HEK293 (cell line): ENCODE data around the gene BCOR.

Experiments used
- GLIS1 ChIP-seq: fragments of 450-650 bp; formaldehyde crosslinking; IDR thresholded peaks from 2 replicates; pipeline ENCODE4 v1.5.1; 2016; ENCODE audit warnings: missing biosample characterization, missing genetic modification characterization
- KLF9 ChIP-seq: fragments of 450-650 bp; formaldehyde crosslinking; IDR thresholded peaks from 2 replicates; pipeline ENCODE4 v1.5.1; 2016; ENCODE audit warnings: missing biosample characterization, missing genetic modification characterization, low read depth
- RBAK ChIP-seq: fragments of 450-650 bp; formaldehyde crosslinking; IDR thresholded peaks from 2 replicates; pipeline ENCODE4 v1.5.1; 2016; ENCODE audit warnings: missing biosample characterization, missing genetic modification characterization
- SETDB1 ChIP-seq: IDR thresholded peaks from one replicate; pipeline ENCODE4 v1.6.1; 2017; ENCODE audit warnings: mild to moderate bottlenecking, low read length, moderate library complexity, mixed read lengths; ENCODE audit not compliant: insufficient read length
- ZFP3 ChIP-seq: fragments of 450-650 bp; formaldehyde crosslinking; IDR thresholded peaks from 2 replicates; pipeline ENCODE4 v1.5.1; 2016; ENCODE audit warnings: low read depth, missing biosample characterization, missing genetic modification characterization
- ZIC2 ChIP-seq: fragments of 450-650 bp; formaldehyde crosslinking; IDR thresholded peaks from 2 replicates; pipeline ENCODE4 v1.5.1; 2016; ENCODE audit warnings: missing biosample characterization, missing genetic modification characterization
- ZNF146 ChIP-seq: fragments of 450-650 bp; formaldehyde crosslinking; IDR thresholded peaks from 2 replicates; pipeline ENCODE4 v1.5.1; 2016; ENCODE audit warnings: missing biosample characterization, missing genetic modification characterization
- ZNF174 ChIP-seq: fragments of 450-650 bp; formaldehyde crosslinking; IDR thresholded peaks from 2 replicates; pipeline ENCODE4 v1.5.0; 2017; ENCODE audit warnings: missing biosample characterization, mild to moderate bottlenecking, missing genetic modification characterization
- ZNF311 ChIP-seq: fragments of 450-650 bp; formaldehyde crosslinking; IDR thresholded peaks from 2 replicates; pipeline ENCODE4 v1.5.1; 2017; ENCODE audit warnings: missing biosample characterization, missing genetic modification characterization, borderline replicate concordance
- TF ChIP-seq, protein P1 (sequence below): fragments of 450-650 bp; formaldehyde crosslinking; IDR thresholded peaks from 2 replicates; pipeline ENCODE4 v1.5.1; 2016; ENCODE audit warnings: missing biosample characterization, missing genetic modification characterization
- TF ChIP-seq, protein P2 (sequence below): fragments of 450-650 bp; formaldehyde crosslinking; IDR thresholded peaks from 2 replicates; pipeline ENCODE4 v1.5.1; 2016; ENCODE audit warnings: missing biosample characterization, missing genetic modification characterization
- TF ChIP-seq, protein P3 (sequence below): fragments of 450-650 bp; formaldehyde crosslinking; IDR thresholded peaks from 2 replicates; pipeline ENCODE4 v1.5.1; 2016; ENCODE audit warnings: missing biosample characterization, missing genetic modification characterization, low read depth
- TF ChIP-seq, protein P4 (sequence below): fragments of 450-650 bp; formaldehyde crosslinking; IDR thresholded peaks from 2 replicates; pipeline ENCODE4 v1.5.1; 2016; ENCODE audit warnings: missing biosample characterization, missing genetic modification characterization, low read depth
- TF ChIP-seq, protein P5 (sequence below): fragments of 450-650 bp; formaldehyde crosslinking; IDR thresholded peaks from 2 replicates; pipeline ENCODE4 v1.5.1; 2017; ENCODE audit warnings: missing biosample characterization, missing genetic modification characterization

DNA sequence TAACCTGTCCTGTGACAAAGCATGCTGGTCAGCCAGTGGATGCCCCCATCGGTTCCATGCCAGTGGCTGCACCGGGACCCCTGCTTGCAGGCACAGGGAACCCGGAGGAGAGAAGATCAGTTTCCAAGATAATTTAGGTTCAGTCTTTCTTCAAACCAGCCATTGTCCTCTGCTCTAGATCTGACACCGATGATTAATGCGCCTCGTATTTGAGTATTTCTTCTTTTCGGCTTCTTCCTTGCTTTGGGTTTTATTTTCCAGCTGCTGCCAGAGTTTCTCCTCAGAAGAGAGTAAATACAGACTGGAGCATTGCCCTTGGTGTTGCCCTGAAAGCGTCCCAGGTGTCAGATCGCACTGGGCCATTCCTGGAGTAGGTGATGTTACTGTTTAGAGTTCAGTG is 19.2 kb upstream of the BCOR start:
- TF ChIP-seq SETDB1 = no peak
- no peak for TF ChIP-seq RBAK
- no peak for TF ChIP-seq GLIS1 (tag by site-specific recombination)
- TF ChIP-seq, protein P1, sequence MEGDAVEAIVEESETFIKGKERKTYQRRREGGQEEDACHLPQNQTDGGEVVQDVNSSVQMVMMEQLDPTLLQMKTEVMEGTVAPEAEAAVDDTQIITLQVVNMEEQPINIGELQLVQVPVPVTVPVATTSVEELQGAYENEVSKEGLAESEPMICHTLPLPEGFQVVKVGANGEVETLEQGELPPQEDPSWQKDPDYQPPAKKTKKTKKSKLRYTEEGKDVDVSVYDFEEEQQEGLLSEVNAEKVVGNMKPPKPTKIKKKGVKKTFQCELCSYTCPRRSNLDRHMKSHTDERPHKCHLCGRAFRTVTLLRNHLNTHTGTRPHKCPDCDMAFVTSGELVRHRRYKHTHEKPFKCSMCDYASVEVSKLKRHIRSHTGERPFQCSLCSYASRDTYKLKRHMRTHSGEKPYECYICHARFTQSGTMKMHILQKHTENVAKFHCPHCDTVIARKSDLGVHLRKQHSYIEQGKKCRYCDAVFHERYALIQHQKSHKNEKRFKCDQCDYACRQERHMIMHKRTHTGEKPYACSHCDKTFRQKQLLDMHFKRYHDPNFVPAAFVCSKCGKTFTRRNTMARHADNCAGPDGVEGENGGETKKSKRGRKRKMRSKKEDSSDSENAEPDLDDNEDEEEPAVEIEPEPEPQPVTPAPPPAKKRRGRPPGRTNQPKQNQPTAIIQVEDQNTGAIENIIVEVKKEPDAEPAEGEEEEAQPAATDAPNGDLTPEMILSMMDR (tag by site-specific recombination) = no peak
- TF ChIP-seq ZFP3 = no peak
- no peak for TF ChIP-seq KLF9
- TF ChIP-seq, protein P2, sequence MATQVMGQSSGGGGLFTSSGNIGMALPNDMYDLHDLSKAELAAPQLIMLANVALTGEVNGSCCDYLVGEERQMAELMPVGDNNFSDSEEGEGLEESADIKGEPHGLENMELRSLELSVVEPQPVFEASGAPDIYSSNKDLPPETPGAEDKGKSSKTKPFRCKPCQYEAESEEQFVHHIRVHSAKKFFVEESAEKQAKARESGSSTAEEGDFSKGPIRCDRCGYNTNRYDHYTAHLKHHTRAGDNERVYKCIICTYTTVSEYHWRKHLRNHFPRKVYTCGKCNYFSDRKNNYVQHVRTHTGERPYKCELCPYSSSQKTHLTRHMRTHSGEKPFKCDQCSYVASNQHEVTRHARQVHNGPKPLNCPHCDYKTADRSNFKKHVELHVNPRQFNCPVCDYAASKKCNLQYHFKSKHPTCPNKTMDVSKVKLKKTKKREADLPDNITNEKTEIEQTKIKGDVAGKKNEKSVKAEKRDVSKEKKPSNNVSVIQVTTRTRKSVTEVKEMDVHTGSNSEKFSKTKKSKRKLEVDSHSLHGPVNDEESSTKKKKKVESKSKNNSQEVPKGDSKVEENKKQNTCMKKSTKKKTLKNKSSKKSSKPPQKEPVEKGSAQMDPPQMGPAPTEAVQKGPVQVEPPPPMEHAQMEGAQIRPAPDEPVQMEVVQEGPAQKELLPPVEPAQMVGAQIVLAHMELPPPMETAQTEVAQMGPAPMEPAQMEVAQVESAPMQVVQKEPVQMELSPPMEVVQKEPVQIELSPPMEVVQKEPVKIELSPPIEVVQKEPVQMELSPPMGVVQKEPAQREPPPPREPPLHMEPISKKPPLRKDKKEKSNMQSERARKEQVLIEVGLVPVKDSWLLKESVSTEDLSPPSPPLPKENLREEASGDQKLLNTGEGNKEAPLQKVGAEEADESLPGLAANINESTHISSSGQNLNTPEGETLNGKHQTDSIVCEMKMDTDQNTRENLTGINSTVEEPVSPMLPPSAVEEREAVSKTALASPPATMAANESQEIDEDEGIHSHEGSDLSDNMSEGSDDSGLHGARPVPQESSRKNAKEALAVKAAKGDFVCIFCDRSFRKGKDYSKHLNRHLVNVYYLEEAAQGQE (tag by site-specific recombination) = no peak
- no peak for TF ChIP-seq ZNF174 (tag by site-specific recombination)
- TF ChIP-seq, protein P3, sequence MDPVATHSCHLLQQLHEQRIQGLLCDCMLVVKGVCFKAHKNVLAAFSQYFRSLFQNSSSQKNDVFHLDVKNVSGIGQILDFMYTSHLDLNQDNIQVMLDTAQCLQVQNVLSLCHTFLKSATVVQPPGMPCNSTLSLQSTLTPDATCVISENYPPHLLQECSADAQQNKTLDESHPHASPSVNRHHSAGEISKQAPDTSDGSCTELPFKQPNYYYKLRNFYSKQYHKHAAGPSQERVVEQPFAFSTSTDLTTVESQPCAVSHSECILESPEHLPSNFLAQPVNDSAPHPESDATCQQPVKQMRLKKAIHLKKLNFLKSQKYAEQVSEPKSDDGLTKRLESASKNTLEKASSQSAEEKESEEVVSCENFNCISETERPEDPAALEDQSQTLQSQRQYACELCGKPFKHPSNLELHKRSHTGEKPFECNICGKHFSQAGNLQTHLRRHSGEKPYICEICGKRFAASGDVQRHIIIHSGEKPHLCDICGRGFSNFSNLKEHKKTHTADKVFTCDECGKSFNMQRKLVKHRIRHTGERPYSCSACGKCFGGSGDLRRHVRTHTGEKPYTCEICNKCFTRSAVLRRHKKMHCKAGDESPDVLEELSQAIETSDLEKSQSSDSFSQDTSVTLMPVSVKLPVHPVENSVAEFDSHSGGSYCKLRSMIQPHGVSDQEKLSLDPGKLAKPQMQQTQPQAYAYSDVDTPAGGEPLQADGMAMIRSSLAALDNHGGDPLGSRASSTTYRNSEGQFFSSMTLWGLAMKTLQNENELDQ = no peak
- TF ChIP-seq ZNF311 (tag by site-specific recombination) = no peak
- TF ChIP-seq ZNF146 (tag by site-specific recombination) = no peak
- TF ChIP-seq, protein P4, sequence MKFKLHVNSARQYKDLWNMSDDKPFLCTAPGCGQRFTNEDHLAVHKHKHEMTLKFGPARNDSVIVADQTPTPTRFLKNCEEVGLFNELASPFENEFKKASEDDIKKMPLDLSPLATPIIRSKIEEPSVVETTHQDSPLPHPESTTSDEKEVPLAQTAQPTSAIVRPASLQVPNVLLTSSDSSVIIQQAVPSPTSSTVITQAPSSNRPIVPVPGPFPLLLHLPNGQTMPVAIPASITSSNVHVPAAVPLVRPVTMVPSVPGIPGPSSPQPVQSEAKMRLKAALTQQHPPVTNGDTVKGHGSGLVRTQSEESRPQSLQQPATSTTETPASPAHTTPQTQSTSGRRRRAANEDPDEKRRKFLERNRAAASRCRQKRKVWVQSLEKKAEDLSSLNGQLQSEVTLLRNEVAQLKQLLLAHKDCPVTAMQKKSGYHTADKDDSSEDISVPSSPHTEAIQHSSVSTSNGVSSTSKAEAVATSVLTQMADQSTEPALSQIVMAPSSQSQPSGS = no peak
- TF ChIP-seq, protein P5, sequence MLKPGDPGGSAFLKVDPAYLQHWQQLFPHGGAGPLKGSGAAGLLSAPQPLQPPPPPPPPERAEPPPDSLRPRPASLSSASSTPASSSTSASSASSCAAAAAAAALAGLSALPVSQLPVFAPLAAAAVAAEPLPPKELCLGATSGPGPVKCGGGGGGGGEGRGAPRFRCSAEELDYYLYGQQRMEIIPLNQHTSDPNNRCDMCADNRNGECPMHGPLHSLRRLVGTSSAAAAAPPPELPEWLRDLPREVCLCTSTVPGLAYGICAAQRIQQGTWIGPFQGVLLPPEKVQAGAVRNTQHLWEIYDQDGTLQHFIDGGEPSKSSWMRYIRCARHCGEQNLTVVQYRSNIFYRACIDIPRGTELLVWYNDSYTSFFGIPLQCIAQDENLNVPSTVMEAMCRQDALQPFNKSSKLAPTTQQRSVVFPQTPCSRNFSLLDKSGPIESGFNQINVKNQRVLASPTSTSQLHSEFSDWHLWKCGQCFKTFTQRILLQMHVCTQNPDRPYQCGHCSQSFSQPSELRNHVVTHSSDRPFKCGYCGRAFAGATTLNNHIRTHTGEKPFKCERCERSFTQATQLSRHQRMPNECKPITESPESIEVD = no peak
- no peak for TF ChIP-seq ZIC2 (tag by site-specific recombination)
